Measurements from ENCODE around the gene MTA3. TPM values are rescaled to one million over a fixed set of nuclear protein-coding genes. Genes with fewer than 3 reads are reported as not detected.
"Not testable (repeated sequence)": the region's sequence is repeated elsewhere in the genome, so short reads cannot be mapped to it uniquely, and the experiment has no call there.

The MTA3 gene
- total and polyA plus RNA-seq, 2 donors (not counting 1 experiment from before 2014, with no cell fraction given) = 13.4 to 33.2 TPM

DNA sequence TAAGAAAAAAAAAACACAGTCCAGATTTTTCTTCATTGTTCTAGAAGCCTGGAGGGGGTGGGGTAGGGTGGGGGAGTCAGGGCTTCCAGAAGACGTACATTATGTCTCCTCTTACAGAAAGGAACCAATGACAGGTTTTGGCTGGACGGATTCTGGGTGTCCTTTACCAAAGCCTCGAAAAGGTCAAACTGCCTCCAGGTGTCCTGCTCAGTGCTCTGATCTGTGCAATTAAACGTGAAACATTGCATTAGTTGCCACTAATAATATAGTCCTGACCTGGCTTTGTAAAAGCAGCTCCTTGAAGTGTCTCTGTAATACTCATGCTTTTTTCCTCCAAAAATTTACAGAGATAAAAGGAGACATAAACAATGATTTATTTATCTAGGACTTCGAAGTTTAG is 11.1 kb upstream of the MTA3 start:
- no peaks in the 10 kb centered on the region for H4K20me1 ChIP-seq (ENCODE audit: control insufficient read depth, insufficient read depth, low read length, poor library complexity, severe bottlenecking)
- ChIA-PET CTCF (no interaction called here), POLR2A (no interaction called here)
- no peaks in the 10 kb centered on the region for H3K4me1 ChIP-seq (ENCODE audit: control insufficient read depth in 2 of 2, insufficient read depth in 2 of 2, low read length in 2 of 2)
- H3K4me3 ChIP-seq (ENCODE audit: control extremely low read depth in 1 of 5, extremely low read depth in 1 of 5, insufficient read depth in 1 of 5, low read depth in 2 of 5, low read length in 4 of 5) = no peak overlapping the region
- Mint-ChIP-seq H3K9me3 (ENCODE audit: insufficient read depth) (no peaks in the 10 kb centered on the region), H3K27me3 (peaks cover 3% of the 10 kb centered on the region), H3K4me1 (peaks cover 6% of the 10 kb centered on the region), H3K4me3 (no peak overlapping the region), H3K27ac (no peak overlapping the region)
- no peak for DNase-seq
- no peaks in the 10 kb centered on the region for H3K9me3 ChIP-seq (ENCODE audit: control extremely low read depth in 1 of 3, control insufficient read depth in 2 of 3, insufficient read depth in 1 of 3, low read length in 2 of 3)
- intact Hi-C loops (cut with micrococcal nuclease) = no loop called here
- 65% methylated on average over 4 of the region's 5 CpGs for WGBS (ENCODE audit: insufficient coverage)
- no peak overlapping the region for H2AFZ ChIP-seq (ENCODE audit: insufficient read depth, low read depth, low read length, poor library complexity, severe bottlenecking)
- TF ChIP-seq EZH2 (IDR thresholded peaks at IDR 0.05; ENCODE audit: borderline replicate concordance, insufficient read depth, low read depth, low read length, poor library complexity, severe bottlenecking) = no peak
- TF ChIP-seq, protein P1, sequence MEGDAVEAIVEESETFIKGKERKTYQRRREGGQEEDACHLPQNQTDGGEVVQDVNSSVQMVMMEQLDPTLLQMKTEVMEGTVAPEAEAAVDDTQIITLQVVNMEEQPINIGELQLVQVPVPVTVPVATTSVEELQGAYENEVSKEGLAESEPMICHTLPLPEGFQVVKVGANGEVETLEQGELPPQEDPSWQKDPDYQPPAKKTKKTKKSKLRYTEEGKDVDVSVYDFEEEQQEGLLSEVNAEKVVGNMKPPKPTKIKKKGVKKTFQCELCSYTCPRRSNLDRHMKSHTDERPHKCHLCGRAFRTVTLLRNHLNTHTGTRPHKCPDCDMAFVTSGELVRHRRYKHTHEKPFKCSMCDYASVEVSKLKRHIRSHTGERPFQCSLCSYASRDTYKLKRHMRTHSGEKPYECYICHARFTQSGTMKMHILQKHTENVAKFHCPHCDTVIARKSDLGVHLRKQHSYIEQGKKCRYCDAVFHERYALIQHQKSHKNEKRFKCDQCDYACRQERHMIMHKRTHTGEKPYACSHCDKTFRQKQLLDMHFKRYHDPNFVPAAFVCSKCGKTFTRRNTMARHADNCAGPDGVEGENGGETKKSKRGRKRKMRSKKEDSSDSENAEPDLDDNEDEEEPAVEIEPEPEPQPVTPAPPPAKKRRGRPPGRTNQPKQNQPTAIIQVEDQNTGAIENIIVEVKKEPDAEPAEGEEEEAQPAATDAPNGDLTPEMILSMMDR (IDR thresholded peaks at IDR 0.05) = no peak
- H3K4me2 ChIP-seq (replicated peaks; ENCODE audit: low read depth, low read length, poor library complexity, severe bottlenecking) = no peak overlapping the region
- no peaks in the 10 kb centered on the region for H3K36me3 ChIP-seq (replicated peaks in 1 of 2; ENCODE audit: control extremely low read depth in 1 of 2, control insufficient read depth in 1 of 2, extremely low read depth in 1 of 2, insufficient read depth in 2 of 2, low read length in 1 of 2)
- H3K27ac ChIP-seq (ENCODE audit: low read length in 2 of 2) = no peak overlapping the region
- ATAC-seq (ENCODE audit: low read depth) = no peak
- H3K27me3 ChIP-seq (replicated peaks in 1 of 4; ENCODE audit: control extremely low read depth in 1 of 4, control insufficient read depth in 3 of 4, insufficient read depth in 4 of 4, low read length in 3 of 4) = no peaks in the 10 kb centered on the region
- no peak overlapping the region for H3K9ac ChIP-seq (ENCODE audit: low read length)
- H3K79me2 ChIP-seq (ENCODE audit: control insufficient read depth, insufficient read depth, low read length) = no peaks in the 10 kb centered on the region

DNA sequence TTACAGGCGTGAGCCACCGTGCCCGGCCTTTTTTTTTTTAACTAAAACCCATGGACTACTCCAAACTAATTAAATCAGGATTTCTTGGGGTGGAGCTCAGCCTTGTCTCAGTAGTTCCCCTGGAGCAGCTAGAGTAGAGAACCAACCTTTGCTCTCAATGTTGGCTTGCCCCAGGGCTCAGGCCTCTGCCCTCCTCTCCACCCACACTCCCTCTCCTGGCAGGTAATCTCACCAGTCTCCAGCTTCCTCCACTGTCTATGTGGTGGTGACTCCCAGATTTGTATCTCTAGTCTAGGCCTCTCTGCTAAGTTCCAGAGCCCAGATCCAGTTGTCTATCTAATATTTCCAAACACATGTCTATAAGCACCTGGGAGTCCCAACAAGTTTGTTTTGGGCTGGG is 9.6 kb upstream of the MTA3 start:
- H4K20me1 ChIP-seq (ENCODE audit: control insufficient read depth, insufficient read depth, low read length, poor library complexity, severe bottlenecking) = no peaks in the 10 kb centered on the region
- intact Hi-C loops (cut with micrococcal nuclease) = no loop called here
- Mint-ChIP-seq H3K4me1 (peaks cover 6% of the 10 kb centered on the region), H3K9me3 (ENCODE audit: insufficient read depth) (no peaks in the 10 kb centered on the region), H3K27ac (no peak overlapping the region), H3K27me3 (peaks cover 3% of the 10 kb centered on the region), H3K4me3 (no peak overlapping the region)
- no peaks in the 10 kb centered on the region for H3K4me1 ChIP-seq (ENCODE audit: control insufficient read depth in 2 of 2, insufficient read depth in 2 of 2, low read length in 2 of 2)
- no peak overlapping the region for H3K27ac ChIP-seq (ENCODE audit: low read length in 2 of 2)
- CTCF ChIA-PET = no interaction called here
- no peak overlapping the region for H3K4me3 ChIP-seq (ENCODE audit: control extremely low read depth in 1 of 5, extremely low read depth in 1 of 5, insufficient read depth in 1 of 5, low read depth in 2 of 5, low read length in 4 of 5)
- ATAC-seq (ENCODE audit: low read depth) (no peak), DNase-seq (no peak)
- H2AFZ ChIP-seq (ENCODE audit: insufficient read depth, low read depth, low read length, poor library complexity, severe bottlenecking) = no peak overlapping the region
- POLR2A ChIA-PET = no interaction called here
- H3K9me3 ChIP-seq (ENCODE audit: control extremely low read depth in 1 of 3, control insufficient read depth in 2 of 3, insufficient read depth in 1 of 3, low read length in 2 of 3) = no peaks in the 10 kb centered on the region
- TF ChIP-seq, protein P1 (IDR thresholded peaks at IDR 0.05) = no peak
- no peak for TF ChIP-seq EZH2 (IDR thresholded peaks at IDR 0.05; ENCODE audit: borderline replicate concordance, insufficient read depth, low read depth, low read length, poor library complexity, severe bottlenecking)
- no peaks in the 10 kb centered on the region for H3K79me2 ChIP-seq (ENCODE audit: control insufficient read depth, insufficient read depth, low read length)
- H3K9ac ChIP-seq (ENCODE audit: low read length) = no peak overlapping the region
- no peaks in the 10 kb centered on the region for H3K36me3 ChIP-seq (replicated peaks in 1 of 2; ENCODE audit: control extremely low read depth in 1 of 2, control insufficient read depth in 1 of 2, extremely low read depth in 1 of 2, insufficient read depth in 2 of 2, low read length in 1 of 2)
- H3K27me3 ChIP-seq (replicated peaks in 1 of 4; ENCODE audit: control extremely low read depth in 1 of 4, control insufficient read depth in 3 of 4, insufficient read depth in 4 of 4, low read length in 3 of 4) = no peaks in the 10 kb centered on the region
- WGBS (ENCODE audit: insufficient coverage) = 100% methylated on average over 2 of the region's 3 CpGs
- no peak overlapping the region for H3K4me2 ChIP-seq (replicated peaks; ENCODE audit: low read depth, low read length, poor library complexity, severe bottlenecking)

DNA sequence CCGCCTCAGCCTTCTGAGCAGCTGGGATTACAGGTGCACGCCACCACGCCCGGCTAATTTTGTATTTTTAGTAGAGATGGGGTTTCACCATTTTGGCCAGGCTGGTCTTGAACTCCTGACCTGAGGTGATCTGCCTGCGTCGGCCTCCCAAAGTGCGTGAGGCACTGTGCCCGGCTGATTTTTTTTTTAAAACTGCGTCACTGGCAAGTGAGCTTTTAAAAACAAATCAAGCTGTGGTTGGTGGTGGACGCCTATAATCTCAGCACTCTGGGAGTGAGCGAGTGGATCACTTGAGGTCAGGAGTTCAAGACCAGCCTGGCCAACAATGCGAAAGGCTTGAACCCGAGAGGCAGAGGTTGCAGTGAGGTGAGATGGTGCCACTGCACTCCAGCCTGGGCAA is 8.3 kb upstream of the MTA3 start:
- H3K9ac ChIP-seq (ENCODE audit: low read length); H3K27me3 Mint-ChIP-seq; H3K4me1 Mint-ChIP-seq; H3K4me2 ChIP-seq (replicated peaks; ENCODE audit: low read depth, low read length, poor library complexity, severe bottlenecking); H3K27ac Mint-ChIP-seq; H3K36me3 ChIP-seq (replicated peaks in 1 of 2; ENCODE audit: control extremely low read depth in 1 of 2, control insufficient read depth in 1 of 2, extremely low read depth in 1 of 2, insufficient read depth in 2 of 2, low read length in 1 of 2); H3K9me3 Mint-ChIP-seq (ENCODE audit: insufficient read depth); H3K79me2 ChIP-seq (ENCODE audit: control insufficient read depth, insufficient read depth, low read length); ATAC-seq (ENCODE audit: low read depth); H3K4me1 ChIP-seq (ENCODE audit: control insufficient read depth in 2 of 2, insufficient read depth in 2 of 2, low read length in 2 of 2); H3K27me3 ChIP-seq (replicated peaks in 1 of 4; ENCODE audit: control extremely low read depth in 1 of 4, control insufficient read depth in 3 of 4, insufficient read depth in 4 of 4, low read length in 3 of 4); H3K9me3 ChIP-seq (ENCODE audit: control extremely low read depth in 1 of 3, control insufficient read depth in 2 of 3, insufficient read depth in 1 of 3, low read length in 2 of 3); POLR2A ChIA-PET; H3K4me3 ChIP-seq (ENCODE audit: control extremely low read depth in 1 of 5, extremely low read depth in 1 of 5, insufficient read depth in 1 of 5, low read depth in 2 of 5, low read length in 4 of 5); intact Hi-C loops (cut with micrococcal nuclease); H2AFZ ChIP-seq (ENCODE audit: insufficient read depth, low read depth, low read length, poor library complexity, severe bottlenecking); H3K27ac ChIP-seq (ENCODE audit: low read length in 2 of 2); H4K20me1 ChIP-seq (ENCODE audit: control insufficient read depth, insufficient read depth, low read length, poor library complexity, severe bottlenecking); H3K4me3 Mint-ChIP-seq: not testable (repeated sequence)
- WGBS (ENCODE audit: insufficient coverage) = 56% methylated on average over 11 of the region's 13 CpGs
- DNase-seq = peak; percentile 19
- CTCF ChIA-PET = interaction anchor here (0.5 kb wide), 1 partner anchor 62 kb away, joined by 4 read pairs; no protein-coding TSS in a partner anchor

Data from B cell (primary cell).